Measurements from ENCODE around the gene CTCF.
A peak's percentile ranks its signal among the peaks of the same experiment; 100 is the strongest.

Gene CTCF

GRCh38 chr16:67598527-67598926 is 36.2 kb downstream of the CTCF start:
- no peak for DNase-seq (ENCODE audit: low read depth)
- TF ChIP-seq CTCF (IDR thresholded peaks at IDR 0.05; ENCODE audit: insufficient read depth, low read depth, low read length, missing control alignments): no peak

GRCh38 chr16:67605641-67606040 is 43.3 kb downstream of the CTCF start:
- H3K4me3 ChIP-seq (ENCODE audit: low read length): no peak overlapping the region
- DNase-seq (ENCODE audit: low read depth): no peak

More at GRCh38 chr16:67598527-67598926, 36.2 kb downstream of the CTCF start:
- H3K4me3 ChIP-seq (ENCODE audit: low read length): no peak overlapping the region

GRCh38 chr16:67606632-67607031 is 44.3 kb downstream of the CTCF start:
- TF ChIP-seq CTCF (IDR thresholded peaks at IDR 0.05; ENCODE audit: insufficient read depth, low read depth, low read length, missing control alignments): no peak
- no peak for DNase-seq (ENCODE audit: low read depth)

More at GRCh38 chr16:67605641-67606040, 43.3 kb downstream of the CTCF start:
- TF ChIP-seq CTCF (IDR thresholded peaks at IDR 0.05; ENCODE audit: insufficient read depth, low read depth, low read length, missing control alignments): no peak

GRCh38 chr16:67608364-67608763 is 46.0 kb downstream of the CTCF start:
- H3K4me3 ChIP-seq (ENCODE audit: low read length): no peak overlapping the region
- DNase-seq (ENCODE audit: low read depth): no peak
- TF ChIP-seq CTCF (IDR thresholded peaks at IDR 0.05; ENCODE audit: insufficient read depth, low read depth, low read length, missing control alignments): no peak

More at GRCh38 chr16:67606632-67607031, 44.3 kb downstream of the CTCF start:
- H3K4me3 ChIP-seq (ENCODE audit: low read length): no peak overlapping the region

- no peak for TF ChIP-seq CTCF (IDR thresholded peaks at IDR 0.05; ENCODE audit: insufficient read depth, low read depth, low read length, missing control alignments)
- H3K4me3 ChIP-seq (ENCODE audit: low read length): no peak overlapping the region
- DNase-seq (ENCODE audit: low read depth): peak; percentile 23
These were observed 51.5 kb downstream of the CTCF start for GRCh38 chr16:67613808-67614207.

GRCh38 chr16:67628216-67628615 is 65.9 kb downstream of the CTCF start:
- TF ChIP-seq CTCF (IDR thresholded peaks at IDR 0.05; ENCODE audit: insufficient read depth, low read depth, low read length, missing control alignments): no peak
- DNase-seq (ENCODE audit: low read depth): no peak
- H3K4me3 ChIP-seq (ENCODE audit: low read length): no peak overlapping the region

- DNase-seq (ENCODE audit: low read depth): peak; percentile 34
- H3K4me3 ChIP-seq (ENCODE audit: low read length): no peak overlapping the region
- TF ChIP-seq CTCF (IDR thresholded peaks at IDR 0.05; ENCODE audit: insufficient read depth, low read depth, low read length, missing control alignments): no peak
These were observed 70.3 kb downstream of the CTCF start for GRCh38 chr16:67632415-67633172.

Measured in epithelial cell of esophagus (primary cell).